Mucosa of descending colon (tissue), 3 donors: ENCODE data around the gene IQCH. TPM values are rescaled to one million over a fixed set of nuclear protein-coding genes. Genes with fewer than 3 reads are reported as not detected.
"Not testable (repeated sequence)": the region's sequence is repeated elsewhere in the genome, so short reads cannot be mapped to it uniquely, and the experiment has no call there.

Source experiments
- ATAC-seq: fragments of 200-7000 bp; cut with Tn5 transposase; one replicate; pipeline ENCODE4 v1.9.1; 2020; ENCODE audit warnings: mild to moderate bottlenecking, moderate library complexity
- DNase-seq, 3 donors: peaks; one replicate each; pipeline ENCODE4 v3.0.0-alpha.2; 2020
- H3K36me3 ChIP-seq: fragments of 200-600 bp; one replicate; pipeline ENCODE4 v1.8.0; 2021; ENCODE audit warnings: low read depth, mild to moderate bottlenecking
- H3K4me1 ChIP-seq: fragments of 200-600 bp; one replicate; pipeline ENCODE4 v1.8.0; 2021; ENCODE audit warnings: low read depth, mild to moderate bottlenecking
- H3K4me3 ChIP-seq: fragments of 200-600 bp; one replicate; pipeline ENCODE4 v1.8.0; 2021; ENCODE audit warnings: mild to moderate bottlenecking
- H3K9me3 ChIP-seq: fragments of 200-600 bp; one replicate; pipeline ENCODE4 v1.8.0; 2021; ENCODE audit warnings: mild to moderate bottlenecking
- intact Hi-C, 2 donors: fragments of 100-400 bp; cut with DNase I in 1 of 2; cut with micrococcal nuclease in 1 of 2; formaldehyde crosslinking; loops; one replicate each; pipeline versions ENCODE4 v1.11.0 to v1.11.1; 2022; cut with DNase I, micrococcal nuclease
- total RNA-seq, 3 donors: library from RNA; stranded (reverse); fragmentation: NEBNext Ultra II Directional in 2 of 3; extraction: Animal tissue kit (Norgen Biotek cat#: 25700) in 2 of 3; gene quantifications; one replicate each; pipeline versions ENCODE4 v1.2.1 to v1.2.4, GENCODE V29; 2021 to 2023
- TF ChIP-seq, protein P1 (sequence below): fragments of 200-600 bp; IDR thresholded peaks from one replicate; pipeline ENCODE4 v1.8.0; 2022; ENCODE audit warnings: antibody characterized with exemption, mild to moderate bottlenecking
- donor health status: DM: no; HTN: no; CAD: no; lungs with moderate emphysema.
- donor health status: DM: no; HTN: no; CAD: no.
- donor health status: DM: no; HTN: yes; CAD: no.

Gene IQCH
- total RNA-seq, 3 donors from 2014 or later: 2.2 to 3.0 (median 2.2) TPM

DNA sequence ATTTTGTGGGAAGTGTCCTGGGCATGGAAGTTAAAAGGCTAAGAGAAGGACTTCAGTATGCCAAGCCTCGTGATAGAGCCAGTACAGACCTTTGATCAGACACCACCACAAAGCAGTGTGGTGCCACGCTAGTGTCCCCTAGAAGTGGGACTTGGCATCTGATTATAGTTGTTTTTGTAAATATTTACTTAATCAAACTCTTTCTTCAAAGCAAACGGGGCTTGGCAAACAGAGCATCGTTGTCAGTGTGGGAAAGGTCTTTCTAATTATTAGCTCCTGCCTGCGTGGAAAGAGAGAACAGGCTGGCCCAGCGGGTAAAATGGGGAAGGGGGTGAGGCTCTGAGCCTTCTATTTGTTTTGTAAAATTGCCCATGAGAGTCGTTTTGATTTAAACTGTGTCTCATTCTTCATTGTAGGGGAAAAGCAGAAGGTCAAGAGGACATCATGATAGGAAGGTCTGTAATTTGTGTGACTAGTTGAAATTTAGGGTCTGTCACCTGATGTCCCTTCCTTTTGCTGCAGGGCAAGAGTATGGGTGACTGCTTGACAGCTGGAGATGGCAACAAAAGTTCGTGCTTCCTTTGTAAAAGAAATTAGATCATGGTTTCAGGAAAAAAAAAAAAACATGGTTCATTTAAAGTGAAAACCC lies 105.0 kb downstream of the IQCH start:
- Histone ChIP-seq H3K9me3 (no peaks in the 10 kb centered on the region), H3K4me3 (no peak overlapping the region), H3K36me3 (no peaks in the 10 kb centered on the region), H3K4me1 (no peaks in the 10 kb centered on the region)
- ATAC-seq: no peak
- DNase-seq: no peak
- TF ChIP-seq, protein P1, sequence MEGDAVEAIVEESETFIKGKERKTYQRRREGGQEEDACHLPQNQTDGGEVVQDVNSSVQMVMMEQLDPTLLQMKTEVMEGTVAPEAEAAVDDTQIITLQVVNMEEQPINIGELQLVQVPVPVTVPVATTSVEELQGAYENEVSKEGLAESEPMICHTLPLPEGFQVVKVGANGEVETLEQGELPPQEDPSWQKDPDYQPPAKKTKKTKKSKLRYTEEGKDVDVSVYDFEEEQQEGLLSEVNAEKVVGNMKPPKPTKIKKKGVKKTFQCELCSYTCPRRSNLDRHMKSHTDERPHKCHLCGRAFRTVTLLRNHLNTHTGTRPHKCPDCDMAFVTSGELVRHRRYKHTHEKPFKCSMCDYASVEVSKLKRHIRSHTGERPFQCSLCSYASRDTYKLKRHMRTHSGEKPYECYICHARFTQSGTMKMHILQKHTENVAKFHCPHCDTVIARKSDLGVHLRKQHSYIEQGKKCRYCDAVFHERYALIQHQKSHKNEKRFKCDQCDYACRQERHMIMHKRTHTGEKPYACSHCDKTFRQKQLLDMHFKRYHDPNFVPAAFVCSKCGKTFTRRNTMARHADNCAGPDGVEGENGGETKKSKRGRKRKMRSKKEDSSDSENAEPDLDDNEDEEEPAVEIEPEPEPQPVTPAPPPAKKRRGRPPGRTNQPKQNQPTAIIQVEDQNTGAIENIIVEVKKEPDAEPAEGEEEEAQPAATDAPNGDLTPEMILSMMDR: no peak
- intact Hi-C loops: no loop called here

DNA sequence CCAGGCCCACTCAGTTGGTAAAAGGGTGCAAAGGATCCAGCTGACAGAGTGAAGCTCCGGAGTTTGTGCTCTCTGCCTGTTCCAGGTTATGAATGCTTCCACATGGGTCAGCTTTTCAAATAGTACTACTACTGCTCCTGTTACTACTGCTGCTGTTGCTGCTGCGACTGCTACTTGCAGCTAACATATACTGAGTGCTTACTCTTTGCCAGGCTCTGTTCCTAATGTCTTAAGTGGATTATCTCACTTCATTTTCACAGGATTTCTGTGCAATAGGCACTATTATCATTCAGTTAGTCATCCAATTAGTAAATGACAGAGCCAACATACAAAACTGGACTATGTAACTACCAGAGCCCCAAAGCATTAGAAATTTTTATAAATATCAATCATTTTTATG lies 106.5 kb downstream of the IQCH start:
- Histone ChIP-seq H3K4me3 (no peak overlapping the region), H3K4me1 (no peaks in the 10 kb centered on the region), H3K36me3 (no peaks in the 10 kb centered on the region), H3K9me3 (no peaks in the 10 kb centered on the region)
- intact Hi-C loops: no loop called here
- DNase-seq (no peak), ATAC-seq (no peak)
- TF ChIP-seq, protein P1: no peak

DNA sequence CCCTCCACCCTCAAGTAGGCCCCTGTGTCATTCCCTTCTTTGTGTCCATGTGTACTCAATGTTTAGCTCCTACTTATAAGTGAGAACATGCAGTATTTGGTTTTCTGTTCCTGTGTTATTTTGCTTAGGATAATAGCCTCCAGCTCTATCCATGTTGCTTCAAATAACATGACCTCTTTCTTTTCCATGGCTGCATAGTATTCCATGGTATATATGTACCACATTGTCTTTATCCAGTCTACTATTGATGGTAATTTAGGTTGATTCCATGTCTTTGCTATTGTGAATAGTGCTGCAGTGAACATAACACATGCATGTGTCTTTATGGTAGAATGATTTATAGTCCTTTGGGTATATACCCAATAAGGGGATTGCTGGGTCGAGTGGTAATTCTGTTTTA lies 109.1 kb downstream of the IQCH start:
- ATAC-seq, H3K9me3 ChIP-seq, DNase-seq, H3K4me1 ChIP-seq, H3K36me3 ChIP-seq, H3K4me3 ChIP-seq, intact Hi-C loops: not testable (repeated sequence)

DNA sequence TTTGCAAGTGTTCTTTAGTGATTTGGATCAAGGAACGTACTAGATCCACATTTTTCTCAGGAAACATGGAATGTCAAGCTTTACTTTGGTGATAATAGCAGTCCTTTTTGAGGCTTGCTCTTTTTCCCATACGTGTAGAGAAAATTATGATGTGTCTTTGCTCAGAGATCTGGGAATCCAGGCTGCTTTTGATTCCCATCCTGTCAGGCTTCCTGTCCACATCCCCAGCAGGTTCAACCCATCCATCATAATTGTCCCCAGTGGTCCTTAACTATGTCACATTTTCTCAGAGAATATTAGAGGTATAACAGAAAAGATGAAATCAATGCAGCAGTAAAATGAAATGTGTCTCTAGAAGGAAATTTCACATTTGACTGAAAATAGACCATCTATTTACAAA lies 111.4 kb downstream of the IQCH start:
- no peak for ATAC-seq
- Histone ChIP-seq H3K36me3 (no peaks in the 10 kb centered on the region), H3K4me1 (no peaks in the 10 kb centered on the region), H3K9me3 (no peaks in the 10 kb centered on the region), H3K4me3 (no peak overlapping the region)
- intact Hi-C loops: no loop called here
- TF ChIP-seq, protein P1: no peak
- DNase-seq: no peak

DNA sequence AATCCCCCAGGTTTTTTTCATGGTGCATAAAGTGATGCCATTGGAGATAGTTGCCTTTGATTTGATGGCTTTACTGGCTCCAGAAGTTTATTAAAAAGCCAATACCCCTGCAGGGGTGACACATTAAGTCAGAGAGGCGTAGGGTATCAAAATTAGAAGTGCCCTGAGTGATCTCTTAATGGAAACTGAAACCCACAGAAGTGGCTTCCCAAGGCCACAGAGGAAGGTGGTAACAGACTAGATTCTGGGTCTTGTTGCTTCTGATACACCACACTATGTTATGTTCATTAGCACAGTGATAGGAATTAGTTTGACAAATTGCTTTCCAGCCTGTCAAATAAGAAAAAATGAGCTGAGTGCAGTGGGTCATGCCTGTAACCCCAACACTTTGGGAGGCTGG lies 112.3 kb downstream of the IQCH start:
- Histone ChIP-seq H3K4me3 (no peak overlapping the region), H3K36me3 (no peaks in the 10 kb centered on the region), H3K9me3 (no peaks in the 10 kb centered on the region), H3K4me1 (no peaks in the 10 kb centered on the region)
- TF ChIP-seq, protein P1: no peak
- DNase-seq: no peak
- ATAC-seq: no peak
- intact Hi-C loops: no loop called here

DNA sequence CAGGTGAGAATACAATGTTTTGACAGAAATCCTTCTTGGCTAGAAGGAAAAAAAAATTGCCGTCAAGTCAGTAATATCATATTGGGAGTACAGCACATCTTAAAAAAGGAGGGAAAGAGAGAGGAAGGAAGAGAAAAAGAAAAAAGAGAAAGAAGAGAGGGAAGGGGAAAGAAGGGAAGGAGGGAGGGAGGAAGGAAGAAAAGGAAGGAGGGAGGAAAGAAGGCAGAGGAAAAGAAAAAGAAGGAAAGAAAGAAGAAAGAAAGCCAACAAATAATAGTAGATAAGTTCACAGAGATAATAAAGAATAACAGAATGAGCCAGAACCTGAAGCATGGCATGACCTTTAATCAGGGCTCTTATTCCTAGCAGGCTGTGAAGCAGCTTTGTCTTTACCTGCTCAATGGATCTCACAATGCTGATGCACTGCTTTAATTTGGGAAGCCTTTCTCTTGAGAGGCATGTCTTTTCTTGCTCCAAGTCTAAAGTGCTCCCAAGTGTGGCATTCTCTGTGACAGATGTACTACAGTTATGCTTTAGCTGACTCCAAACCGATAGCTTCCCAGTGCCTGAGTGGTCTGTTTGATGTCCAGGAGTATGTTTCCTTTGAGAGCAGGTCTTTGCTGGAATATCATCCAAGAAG lies 114.9 kb downstream of the IQCH start:
- H3K4me3 ChIP-seq: no peak overlapping the region
- intact Hi-C loops: no loop called here
- H3K4me1 ChIP-seq: no peaks in the 10 kb centered on the region
- H3K36me3 ChIP-seq: no peaks in the 10 kb centered on the region
- TF ChIP-seq, protein P1: no peak
- no peaks in the 10 kb centered on the region for H3K9me3 ChIP-seq
- no peak for DNase-seq
- ATAC-seq: no peak
